ENCODE data around the gene ARHGAP22.

GRCh38 chr10:48519481-48520183, 85.2 kb downstream of the ARHGAP22 start:
- TF ChIP-seq POLR2AphosphoS5 (IDR thresholded peaks at IDR 0.05; ENCODE audit: low read depth, low read length) (no peak), POLR2A (IDR thresholded peaks at IDR 0.05; ENCODE audit: low read depth, low read length) (no peak), TAF1 (IDR thresholded peaks at IDR 0.05; ENCODE audit: low read depth, low read length) (no peak), SPI1 (IDR thresholded peaks at IDR 0.05; ENCODE audit: low read depth, low read length) (no peak), POU2F2 (IDR thresholded peaks at IDR 0.05; ENCODE audit: low read depth, low read length) (no peak)
